CD4-positive, alpha-beta memory T cell (primary cell): ENCODE measurements around the gene BABAM2. TPM values are rescaled to one million over a fixed set of nuclear protein-coding genes. Genes with fewer than 3 reads are reported as not detected.
"Not testable (repeated sequence)": the region's sequence is repeated elsewhere in the genome, so short reads cannot be mapped to it uniquely, and the experiment has no call there.

Experiments
- CTCF ChIA-PET: fragments of 350-600 bp; sonication (Branson Sonifier 250); formaldehyde crosslinking; loops from one replicate; lab custom pipeline; 2021; ENCODE audit warnings: inconsistent platforms; ENCODE audit not compliant: partially characterized antibody; lab: Charles Lee
- POLR2A ChIA-PET: fragments of 350-600 bp; sonication (Branson Sonifier 250); formaldehyde crosslinking; loops from one replicate; lab custom pipeline; 2021; ENCODE audit not compliant: partially characterized antibody; lab: Charles Lee
- DNase-seq, 5 donors: peaks; one replicate each; pipeline versions ENCODE4 v3.0.0 to v3.0.0-alpha.2; 2020 to 2022; ENCODE audit warnings: mixed read lengths in 1 of 5
- H3K27ac ChIP-seq: one replicate; pipeline ENCODE4 v1.7.0; 2013; ENCODE audit warnings: low read depth, low read length
- H3K27me3 ChIP-seq: 2 replicates; pipeline ENCODE4 v1.7.0; 2013; ENCODE audit warnings: mild to moderate bottlenecking, low read length, moderate library complexity; ENCODE audit not compliant: insufficient read depth
- H3K36me3 ChIP-seq: 2 replicates; pipeline ENCODE4 v1.7.0; 2013; ENCODE audit warnings: mild to moderate bottlenecking, low read length, moderate library complexity; ENCODE audit not compliant: insufficient read depth
- H3K4me1 ChIP-seq: 2 replicates; pipeline ENCODE4 v1.7.0; 2013; ENCODE audit warnings: mild to moderate bottlenecking, low read length, moderate library complexity; ENCODE audit not compliant: insufficient read depth
- H3K4me3 ChIP-seq, 2 donors: one replicate each; pipeline ENCODE4 v1.7.0; 2013; ENCODE audit warnings: low read length in 2 of 2, mild to moderate bottlenecking in 1 of 2
- H3K9me3 ChIP-seq, 2 donors: one replicate each; pipeline ENCODE4 v1.7.0; 2013; ENCODE audit warnings: low read length in 2 of 2, control low read depth in 1 of 2; ENCODE audit not compliant: control insufficient read depth in 1 of 2
- H3K27ac Mint-ChIP-seq, 7 donors: one replicate each; pipeline ENCODE4 v1.8.0; 2020 to 2021; ENCODE audit warnings: mixed read lengths in 7 of 7, mild to moderate bottlenecking in 6 of 7, inconsistent platforms in 3 of 7, moderate library complexity in 3 of 7
- H3K27me3 Mint-ChIP-seq, 2 donors: one replicate each; pipeline ENCODE4 v1.8.0; 2020 to 2021; ENCODE audit warnings: mixed read lengths in 2 of 2
- H3K36me3 Mint-ChIP-seq, 2 donors: one replicate each; pipeline ENCODE4 v1.8.0; 2020 to 2021; ENCODE audit warnings: mixed read lengths in 2 of 2, inconsistent platforms in 1 of 2, mild to moderate bottlenecking in 1 of 2
- H3K4me1 Mint-ChIP-seq, 4 donors: one replicate each; pipeline ENCODE4 v1.8.0; 2020 to 2021; ENCODE audit warnings: mixed read lengths in 4 of 4, mild to moderate bottlenecking in 1 of 4
- H3K4me3 Mint-ChIP-seq, 8 donors: one replicate each; pipeline ENCODE4 v1.8.0; 2020 to 2021; ENCODE audit warnings: mixed read lengths in 8 of 8, mild to moderate bottlenecking in 7 of 8, moderate library complexity in 6 of 8, inconsistent platforms in 3 of 8
- H3K9me3 Mint-ChIP-seq, 8 donors: one replicate each; pipeline ENCODE4 v1.8.0; 2020 to 2021; ENCODE audit warnings: mixed read lengths in 8 of 8, mild to moderate bottlenecking in 5 of 8, inconsistent platforms in 3 of 8, moderate library complexity in 1 of 8
- intact Hi-C: fragments of 100-400 bp; cut with micrococcal nuclease; formaldehyde crosslinking; loops from one replicate; pipeline ENCODE4 v1.15.1; 2023
- polyA plus RNA-seq, 2 donors: library from polyadenylated mRNA; unstranded; fragments of 300-500 nt; fragmentation: Illumina TruSeq; gene quantifications; one replicate each; pipeline ENCODE4 v1.2.3, GENCODE V29; 2021
- total RNA-seq, 2 experiments: library from RNA; stranded (reverse); gene quantifications; one replicate each; pipeline ENCODE4 v1.2.3, GENCODE V29; 2021

Gene BABAM2
- total and polyA plus RNA-seq, 4 experiments from 2014 or later, result 37.3 to 60.1 (median 48.2) TPM

- intact Hi-C loops, result no loop called here
- Histone ChIP-seq H3K27ac (no peak overlapping the region), H3K9me3 (no peaks in the 10 kb centered on the region), H3K27me3 (no peaks in the 10 kb centered on the region), H3K4me1 (no peaks in the 10 kb centered on the region), H3K4me3 (no peak overlapping the region), H3K36me3 (no peaks in the 10 kb centered on the region)
- POLR2A ChIA-PET, result no interaction called here
- Mint-ChIP-seq H3K9me3 (peaks cover 2 to 17% (median 7%) of the 10 kb centered on the region in 8 donors), H3K27me3 (peaks cover 0 to 1% of the 10 kb centered on the region in 2 donors), H3K36me3 (peaks cover 2 to 23% of the 10 kb centered on the region in 2 donors), H3K27ac (no peak overlapping the region), H3K4me1 (no peaks in the 10 kb centered on the region), H3K4me3 (no peak overlapping the region)
- CTCF ChIA-PET, result no interaction called here
- no peak for DNase-seq
These were observed 11.7 kb upstream of the BABAM2 start for GRCh38 chr2:27878825-27879224.

- H3K4me3 ChIP-seq, H3K27me3 Mint-ChIP-seq, DNase-seq, H3K4me1 ChIP-seq, H3K36me3 ChIP-seq, H3K9me3 ChIP-seq, H3K4me3 Mint-ChIP-seq, POLR2A ChIA-PET, H3K4me1 Mint-ChIP-seq, CTCF ChIA-PET, H3K27ac Mint-ChIP-seq, H3K27me3 ChIP-seq, intact Hi-C loops, H3K9me3 Mint-ChIP-seq, H3K27ac ChIP-seq: not testable (repeated sequence)
- peaks cover 0 to 17% of the 10 kb centered on the region in 2 donors for H3K36me3 Mint-ChIP-seq
These were observed 8.5 kb upstream of the BABAM2 start for GRCh38 chr2:27881815-27882583.

- H3K9me3 Mint-ChIP-seq, DNase-seq, H3K4me3 Mint-ChIP-seq, CTCF ChIA-PET, intact Hi-C loops, H3K36me3 ChIP-seq, POLR2A ChIA-PET, H3K27ac Mint-ChIP-seq, H3K4me1 Mint-ChIP-seq, H3K9me3 ChIP-seq, H3K4me1 ChIP-seq, H3K27me3 ChIP-seq, H3K4me3 ChIP-seq, H3K27ac ChIP-seq, H3K27me3 Mint-ChIP-seq: not testable (repeated sequence)
- peaks cover 0 to 14% of the 10 kb centered on the region in 2 donors for H3K36me3 Mint-ChIP-seq
These were observed 8.0 kb upstream of the BABAM2 start for GRCh38 chr2:27882584-27882922.

GRCh38 chr2:27884601-27885000, 5.9 kb upstream of the BABAM2 start:
- peaks cover 0 to 3% (median 3%) of the 10 kb centered on the region in 4 donors for H3K4me1 Mint-ChIP-seq
- peaks cover 0 to 8% of the 10 kb centered on the region in 2 donors for H3K36me3 Mint-ChIP-seq
- Histone ChIP-seq H3K27me3 (no peaks in the 10 kb centered on the region), H3K4me1 (peaks cover 6% of the 10 kb centered on the region), H3K9me3 (no peaks in the 10 kb centered on the region), H3K27ac (no peak overlapping the region), H3K4me3 (no peak overlapping the region), H3K36me3 (no peaks in the 10 kb centered on the region)
- POLR2A ChIA-PET, result no interaction called here
- H3K4me3 Mint-ChIP-seq, result no peak overlapping the region
- H3K27me3 Mint-ChIP-seq, result peaks cover 0 to 1% of the 10 kb centered on the region in 2 donors
- DNase-seq, result no peak
- intact Hi-C loops, result no loop called here
- H3K27ac Mint-ChIP-seq, result no peak overlapping the region
- H3K9me3 Mint-ChIP-seq, result peaks cover 0 to 2% (median 0%) of the 10 kb centered on the region in 8 donors
- CTCF ChIA-PET, result no interaction called here

- no peak overlapping the region for H3K4me3 Mint-ChIP-seq
These were observed 5.3 kb upstream of the BABAM2 start for GRCh38 chr2:27885234-27885633.

GRCh38 chr2:27885661-27886060, 4.9 kb upstream of the BABAM2 start:
- peaks cover 11% of the 10 kb centered on the region for H3K4me1 ChIP-seq
- no peak overlapping the region for H3K4me3 ChIP-seq
- intact Hi-C loops, result no loop called here
- H3K27me3 ChIP-seq, result no peaks in the 10 kb centered on the region
- H3K36me3 Mint-ChIP-seq, result peaks cover 0 to 8% of the 10 kb centered on the region in 2 donors
- H3K9me3 Mint-ChIP-seq, result peaks cover 0 to 3% (median 0%) of the 10 kb centered on the region in 8 donors
- peaks cover 0 to 14% (median 10%) of the 10 kb centered on the region in 4 donors for H3K4me1 Mint-ChIP-seq
- peak overlapping the region in 1 of 7 donors; percentile 31 for H3K27ac Mint-ChIP-seq
- H3K36me3 ChIP-seq, result no peaks in the 10 kb centered on the region
- H3K4me3 Mint-ChIP-seq, result peak overlapping the region in 1 of 8 donors; percentile 68
- CTCF ChIA-PET, result no interaction called here
- H3K9me3 ChIP-seq, result no peaks in the 10 kb centered on the region
- POLR2A ChIA-PET, result no interaction called here
- H3K27me3 Mint-ChIP-seq, result no peaks in the 10 kb centered on the region
- H3K27ac ChIP-seq, result no peak overlapping the region
- no peak for DNase-seq

More at GRCh38 chr2:27885234-27885633, 5.3 kb upstream of the BABAM2 start:
- H3K4me3 ChIP-seq, result no peak overlapping the region
- Mint-ChIP-seq H3K4me1 (peaks cover 0 to 10% (median 8%) of the 10 kb centered on the region in 4 donors), H3K36me3 (peaks cover 4 to 5% of the 10 kb centered on the region in 2 donors), H3K27ac (peak overlapping the region in 2 of 7 donors; percentile 17 to 45), H3K27me3 (no peaks in the 10 kb centered on the region), H3K9me3 (peaks cover 0 to 3% (median 0%) of the 10 kb centered on the region in 8 donors)
- H3K4me1 ChIP-seq, result peaks cover 11% of the 10 kb centered on the region
- no peak overlapping the region for H3K27ac ChIP-seq
- ChIA-PET CTCF (no interaction called here), POLR2A (no interaction called here)
- no peaks in the 10 kb centered on the region for H3K27me3 ChIP-seq
- H3K36me3 ChIP-seq, result no peaks in the 10 kb centered on the region
- DNase-seq, result no peak
- intact Hi-C loops, result no loop called here
- H3K9me3 ChIP-seq, result no peaks in the 10 kb centered on the region

- Mint-ChIP-seq H3K4me3 (no peak overlapping the region), H3K27ac (no peak overlapping the region), H3K9me3 (peaks cover 0 to 9% (median 0%) of the 10 kb centered on the region in 8 donors), H3K36me3 (peaks cover 0 to 15% of the 10 kb centered on the region in 2 donors), H3K4me1 (peaks cover 5 to 20% (median 15%) of the 10 kb centered on the region in 4 donors), H3K27me3 (peaks cover 1 to 5% of the 10 kb centered on the region in 2 donors)
- no peak overlapping the region for H3K27ac ChIP-seq
- H3K36me3 ChIP-seq, result no peaks in the 10 kb centered on the region
- CTCF ChIA-PET, result no interaction called here
- peaks cover 17% of the 10 kb centered on the region for H3K4me1 ChIP-seq
- no peaks in the 10 kb centered on the region for H3K9me3 ChIP-seq
- DNase-seq, result no peak
- no peak overlapping the region for H3K4me3 ChIP-seq
- H3K27me3 ChIP-seq, result no peaks in the 10 kb centered on the region
- intact Hi-C loops, result no loop called here
- POLR2A ChIA-PET, result no interaction called here
These were observed 4.2 kb upstream of the BABAM2 start for GRCh38 chr2:27886322-27886721.
